NCI-H1417 treated with DMSO at 0.1 percent for 48 hours (cell line): ENCODE results near the gene CIT.
"Not testable (repeated sequence)": the region's sequence is repeated elsewhere in the genome, so short reads cannot be mapped to it uniquely, and the experiment has no call there.

Source experiments
- DNase-seq: peaks from one replicate; lab custom pipeline; 2025; lab: John Stamatoyannopoulos, UW

Gene CIT, protein sequence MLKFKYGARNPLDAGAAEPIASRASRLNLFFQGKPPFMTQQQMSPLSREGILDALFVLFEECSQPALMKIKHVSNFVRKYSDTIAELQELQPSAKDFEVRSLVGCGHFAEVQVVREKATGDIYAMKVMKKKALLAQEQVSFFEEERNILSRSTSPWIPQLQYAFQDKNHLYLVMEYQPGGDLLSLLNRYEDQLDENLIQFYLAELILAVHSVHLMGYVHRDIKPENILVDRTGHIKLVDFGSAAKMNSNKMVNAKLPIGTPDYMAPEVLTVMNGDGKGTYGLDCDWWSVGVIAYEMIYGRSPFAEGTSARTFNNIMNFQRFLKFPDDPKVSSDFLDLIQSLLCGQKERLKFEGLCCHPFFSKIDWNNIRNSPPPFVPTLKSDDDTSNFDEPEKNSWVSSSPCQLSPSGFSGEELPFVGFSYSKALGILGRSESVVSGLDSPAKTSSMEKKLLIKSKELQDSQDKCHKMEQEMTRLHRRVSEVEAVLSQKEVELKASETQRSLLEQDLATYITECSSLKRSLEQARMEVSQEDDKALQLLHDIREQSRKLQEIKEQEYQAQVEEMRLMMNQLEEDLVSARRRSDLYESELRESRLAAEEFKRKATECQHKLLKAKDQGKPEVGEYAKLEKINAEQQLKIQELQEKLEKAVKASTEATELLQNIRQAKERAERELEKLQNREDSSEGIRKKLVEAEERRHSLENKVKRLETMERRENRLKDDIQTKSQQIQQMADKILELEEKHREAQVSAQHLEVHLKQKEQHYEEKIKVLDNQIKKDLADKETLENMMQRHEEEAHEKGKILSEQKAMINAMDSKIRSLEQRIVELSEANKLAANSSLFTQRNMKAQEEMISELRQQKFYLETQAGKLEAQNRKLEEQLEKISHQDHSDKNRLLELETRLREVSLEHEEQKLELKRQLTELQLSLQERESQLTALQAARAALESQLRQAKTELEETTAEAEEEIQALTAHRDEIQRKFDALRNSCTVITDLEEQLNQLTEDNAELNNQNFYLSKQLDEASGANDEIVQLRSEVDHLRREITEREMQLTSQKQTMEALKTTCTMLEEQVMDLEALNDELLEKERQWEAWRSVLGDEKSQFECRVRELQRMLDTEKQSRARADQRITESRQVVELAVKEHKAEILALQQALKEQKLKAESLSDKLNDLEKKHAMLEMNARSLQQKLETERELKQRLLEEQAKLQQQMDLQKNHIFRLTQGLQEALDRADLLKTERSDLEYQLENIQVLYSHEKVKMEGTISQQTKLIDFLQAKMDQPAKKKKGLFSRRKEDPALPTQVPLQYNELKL (N-terminal part only)

DNA sequence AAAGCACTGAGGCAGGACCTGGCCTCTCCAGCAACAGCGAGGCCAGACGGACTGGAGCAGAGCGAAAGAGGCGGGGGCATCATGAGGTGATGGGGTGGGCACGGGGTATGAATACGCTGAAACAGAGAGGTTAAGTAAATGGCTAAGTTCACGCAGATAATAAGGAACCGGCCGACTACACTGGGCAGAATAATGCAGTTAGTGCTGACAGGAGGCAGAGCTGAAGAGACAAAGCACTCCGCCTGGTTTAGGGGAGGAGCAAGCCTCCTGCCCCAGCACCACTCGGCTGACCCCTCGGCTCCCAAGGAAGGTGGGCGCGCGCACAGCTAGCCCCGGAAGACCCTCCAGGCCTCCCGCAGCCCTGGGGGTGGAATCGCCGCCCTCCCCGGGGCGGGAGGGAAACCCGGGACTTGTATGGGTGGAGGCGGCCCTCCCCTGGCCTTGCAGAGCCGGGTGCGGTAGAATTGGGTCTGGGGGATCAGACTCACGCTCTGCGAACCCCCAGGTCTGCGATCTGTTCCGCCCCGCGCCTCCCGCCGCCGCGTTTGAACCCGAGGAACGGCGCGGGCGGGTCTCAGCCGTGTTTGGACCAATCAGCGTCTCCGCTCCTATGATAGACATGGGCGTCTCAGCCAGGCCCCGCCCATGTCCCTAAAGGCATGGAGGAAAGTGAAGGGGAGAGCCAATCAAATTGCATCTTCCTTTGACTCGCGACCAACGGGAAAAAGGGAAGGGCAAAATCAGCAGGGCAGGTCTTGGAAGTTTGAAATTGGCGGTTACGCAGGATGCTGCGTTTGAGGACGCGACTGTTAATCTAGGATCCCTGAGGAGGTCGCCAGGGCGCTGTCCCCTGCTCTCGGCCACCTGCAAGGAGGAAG lies at the start of gene CIT:
Gene CIT, minus strand, starts transcription at position 560 of the 878 bp plus-strand sequence. CDS start 1,152 bp downstream, outside the sequence.
- peak; percentile 78 for DNase-seq

GRCh38 chr12:119925269-119925668 lies 48.1 kb upstream of the CIT start:
- no peak for DNase-seq

- no peak for DNase-seq
Observed at GRCh38 chr12:119920064-119920463, 42.9 kb upstream of the CIT start.

DNA sequence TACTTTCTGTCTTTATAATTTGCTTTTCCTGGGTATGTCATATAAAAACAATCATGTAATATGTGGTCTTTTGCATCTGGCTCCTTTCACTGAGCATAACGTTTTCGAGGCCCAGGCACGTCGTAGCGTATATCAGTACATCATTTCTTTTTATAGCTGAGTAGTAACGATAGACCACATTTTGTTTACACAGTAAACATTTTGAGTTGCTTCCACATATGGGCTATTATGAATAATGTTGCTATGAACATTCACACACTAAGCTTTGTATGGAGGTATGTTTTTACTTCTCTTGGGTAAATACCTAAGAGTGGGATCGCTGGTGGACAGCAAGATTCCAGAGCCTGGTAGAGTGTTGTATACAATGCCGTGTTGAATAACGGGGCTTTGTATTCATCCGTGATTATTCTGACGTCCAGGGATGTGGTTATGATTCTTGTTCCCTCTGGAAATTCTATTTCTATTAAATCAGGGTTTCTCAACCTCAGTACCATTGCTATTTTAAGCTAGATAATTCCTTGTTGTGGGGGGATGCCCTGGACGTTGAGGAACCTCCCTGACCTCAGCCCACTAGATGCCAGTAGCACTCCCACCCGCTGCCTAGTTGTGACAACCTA lies 38.9 kb upstream of the CIT start:
- DNase-seq = no peak

DNA sequence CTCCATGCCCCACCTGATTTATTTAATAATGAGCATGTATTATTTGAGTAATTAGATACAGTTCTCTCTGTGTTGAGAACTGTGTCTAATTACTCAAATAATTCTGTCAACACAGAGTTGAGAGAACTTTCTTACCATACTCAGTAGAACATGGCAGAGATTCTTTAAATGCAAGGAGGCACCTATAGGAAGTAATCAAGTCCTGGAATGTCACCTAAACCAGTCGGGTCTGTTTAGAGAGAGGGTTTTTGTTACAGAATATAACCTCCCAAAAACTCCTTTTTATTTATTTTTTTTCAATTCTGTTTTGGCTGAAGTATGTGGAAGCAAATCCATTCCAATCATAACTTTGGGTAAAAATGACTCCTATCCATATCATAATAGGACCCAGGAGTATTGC lies 37.5 kb upstream of the CIT start:
- no peak for DNase-seq

DNA sequence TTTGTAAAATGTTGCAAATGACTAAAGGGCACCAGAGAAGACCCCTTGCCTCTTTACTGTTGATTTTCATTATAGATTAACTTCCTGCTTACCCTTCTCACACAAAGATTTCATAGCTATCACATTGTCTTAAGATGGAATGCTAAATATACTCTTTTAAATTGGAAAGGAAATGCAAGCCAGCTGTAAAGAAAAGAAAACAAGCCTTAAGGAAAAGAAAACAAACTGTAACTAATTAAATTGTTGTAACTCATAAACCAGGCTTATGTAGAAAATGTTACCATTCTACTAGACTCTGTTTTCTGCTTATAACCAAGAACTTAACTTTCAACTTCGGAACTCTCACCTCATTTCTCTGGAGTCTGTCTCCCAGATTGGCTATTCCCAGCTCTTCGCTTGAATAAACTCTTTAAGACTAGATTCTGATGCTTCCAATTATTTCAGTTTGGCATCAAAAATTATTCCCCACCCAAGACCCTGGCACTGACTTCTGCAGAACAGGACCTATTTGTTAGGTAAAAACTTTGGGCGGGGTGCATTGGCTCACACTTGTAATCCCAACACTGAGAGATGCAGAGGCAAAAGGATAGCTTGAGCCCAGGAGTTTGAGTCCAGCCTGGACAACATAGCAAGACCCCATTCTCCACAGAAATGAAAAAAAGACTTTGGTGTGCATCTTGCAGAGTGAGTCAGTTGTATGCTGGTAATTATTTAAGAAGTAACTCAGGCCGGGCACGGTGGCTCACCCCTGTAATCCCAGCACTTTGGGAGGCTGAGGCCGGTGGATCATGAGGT lies 36.6 kb upstream of the CIT start:
- no peak for DNase-seq

DNA sequence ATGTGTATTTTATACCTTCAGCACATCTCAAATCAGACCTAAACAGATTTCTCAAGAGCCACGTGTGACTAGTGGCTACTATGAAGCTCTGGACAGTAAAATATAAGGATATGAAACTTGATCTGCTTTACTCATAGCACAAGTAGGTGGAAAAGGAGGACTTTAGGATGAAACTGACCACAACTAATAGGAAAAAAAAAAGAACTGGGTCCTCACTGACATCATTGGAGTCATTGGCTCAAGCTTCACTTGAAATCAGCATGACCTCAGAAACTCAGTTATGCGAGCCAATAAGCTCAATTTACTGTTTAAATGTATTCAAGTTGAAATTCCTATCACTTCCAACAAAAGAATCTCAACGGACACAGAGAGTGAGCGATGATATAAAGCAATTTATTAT lies 34.1 kb upstream of the CIT start:
- DNase-seq = no peak

DNA sequence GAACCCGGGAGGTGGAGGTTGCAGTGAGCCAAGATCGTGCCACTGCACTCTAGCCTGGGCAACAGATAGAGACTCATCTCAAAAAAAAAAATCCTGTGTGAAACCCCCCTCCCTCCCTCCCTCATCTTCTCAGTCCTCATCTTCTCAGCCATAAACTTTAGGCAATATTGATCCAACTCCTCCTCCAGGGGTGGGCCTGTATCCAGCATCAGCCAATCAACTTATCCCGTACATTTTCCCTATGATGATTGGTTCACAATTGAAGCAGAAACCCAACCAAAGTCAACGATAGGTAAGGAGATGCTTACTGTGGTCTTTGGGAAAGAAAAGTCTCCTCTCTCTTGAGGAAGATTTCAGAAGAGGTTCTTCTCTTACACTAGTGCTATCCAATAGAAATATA lies 33.5 kb upstream of the CIT start:
- DNase-seq = no peak

DNA sequence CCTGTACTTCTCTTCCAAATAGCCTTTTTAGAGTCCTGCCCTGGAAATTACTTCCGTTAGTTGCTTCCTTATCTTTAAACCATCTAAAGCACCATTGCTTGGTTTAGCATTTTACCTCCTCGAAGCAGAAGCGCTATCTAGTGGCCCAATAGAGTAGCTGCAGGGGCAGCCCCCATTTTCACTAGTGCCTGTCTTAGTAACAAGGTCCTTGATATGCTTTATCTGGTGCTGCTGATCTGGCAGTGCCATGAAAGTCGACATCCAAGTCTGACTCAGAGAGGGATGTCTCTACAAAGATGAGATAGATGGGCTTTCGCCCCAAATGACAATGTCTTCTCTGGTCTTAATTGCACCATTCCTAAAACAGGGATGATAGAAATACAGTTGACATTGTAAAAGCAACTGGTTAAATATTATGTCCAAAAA lies 25.0 kb upstream of the CIT start:
- DNase-seq = peak; percentile 38

GRCh38 chr12:119901670-119902069 lies 24.6 kb upstream of the CIT start:
- DNase-seq = no peak

GRCh38 chr12:119894916-119895315 lies 17.8 kb upstream of the CIT start:
- DNase-seq = no peak

DNA sequence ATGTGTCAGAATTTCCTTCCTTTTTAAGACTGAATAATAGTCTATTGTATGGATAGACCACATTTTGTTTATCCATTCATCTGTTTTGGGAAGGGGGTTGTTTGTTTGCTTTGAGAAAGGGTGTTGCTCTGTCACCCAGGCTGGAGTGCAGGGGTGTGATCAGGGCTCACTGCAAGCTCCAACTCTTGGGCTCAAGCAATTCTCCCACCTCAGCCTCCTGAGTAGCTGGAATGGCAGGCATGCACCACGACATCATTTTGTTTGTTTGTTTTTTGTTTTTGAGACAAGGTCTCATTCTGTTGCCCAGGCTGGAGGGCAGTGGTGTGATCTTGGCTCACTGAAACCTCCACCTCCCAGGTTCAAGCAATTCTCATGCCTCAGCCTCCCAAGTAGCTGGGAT lies 15.5 kb upstream of the CIT start:
- not testable (repeated sequence) for DNase-seq

- no peak for DNase-seq
Observed at GRCh38 chr12:119885549-119885948, 8.4 kb upstream of the CIT start.

- not testable (repeated sequence) for DNase-seq
Observed at GRCh38 chr12:119883791-119884190, 6.7 kb upstream of the CIT start.

DNA sequence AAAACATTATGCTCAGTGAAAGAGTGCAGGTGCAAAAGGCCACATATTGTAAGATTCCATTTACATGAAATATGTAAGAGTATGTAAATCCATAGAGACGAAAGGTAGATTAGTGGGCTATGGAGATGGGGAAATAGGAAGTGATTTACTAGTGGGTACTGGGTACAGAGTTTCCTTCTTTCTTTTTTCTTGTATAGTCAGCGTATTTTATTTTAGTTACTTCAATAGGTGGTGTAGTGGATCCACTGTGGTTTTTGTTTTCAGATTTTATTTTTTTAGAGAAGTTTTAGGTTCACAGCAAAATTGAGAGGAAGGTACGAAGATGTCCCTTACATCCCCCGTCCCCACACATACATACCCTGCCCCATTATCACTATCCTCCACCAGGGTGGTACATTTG lies 6.1 kb upstream of the CIT start:
- no peak for DNase-seq

DNA sequence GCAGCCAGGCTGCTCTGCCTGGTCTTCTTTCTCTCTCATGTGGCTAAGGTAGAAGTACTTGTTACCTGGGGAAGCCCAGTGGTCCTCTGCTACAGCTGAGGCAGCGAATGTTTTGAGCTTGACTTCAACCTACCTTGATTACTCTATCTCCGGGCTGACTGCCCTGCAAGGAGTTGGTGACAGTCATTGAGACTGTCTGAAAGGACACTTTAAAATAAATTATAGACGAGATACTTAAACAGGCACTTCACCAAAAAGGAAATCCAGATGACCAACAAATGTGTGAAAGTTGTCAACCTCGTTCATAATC lies 474 bp upstream of the CIT start:
- no peak for DNase-seq

- DNase-seq = no peak
Observed at GRCh38 chr12:119870457-119870856, 6.7 kb downstream of the CIT start.

DNA sequence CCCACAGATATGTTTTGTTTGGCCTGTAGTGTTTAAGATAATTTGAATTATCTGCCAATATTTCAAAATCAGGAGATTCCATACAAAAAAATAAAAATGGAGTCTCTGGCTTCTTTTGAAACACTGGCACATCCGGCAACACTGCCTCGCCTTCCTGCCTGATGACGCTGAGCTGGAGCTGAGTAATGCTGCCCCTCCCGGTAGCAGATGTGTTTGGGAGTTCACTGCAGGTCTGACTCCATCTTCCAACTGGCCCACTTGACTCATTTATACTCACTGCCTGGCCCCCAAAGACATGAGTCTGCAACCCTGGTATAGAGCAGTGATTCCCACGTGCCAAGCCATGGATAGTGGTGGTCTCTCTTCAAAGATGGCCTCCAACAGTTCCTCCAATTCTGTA lies 7.4 kb downstream of the CIT start:
- DNase-seq = no peak

GRCh38 chr12:119868992-119869391 lies 8.1 kb downstream of the CIT start:
- no peak for DNase-seq

GRCh38 chr12:119864591-119864990 lies 12.5 kb downstream of the CIT start:
- DNase-seq = no peak
